ENCODE results near the gene SH3RF2. TPM values are rescaled to one million over a fixed set of nuclear protein-coding genes. Genes with fewer than 3 reads are reported as not detected.
"Not testable (repeated sequence)": the region's sequence is repeated elsewhere in the genome, so short reads cannot be mapped to it uniquely, and the experiment has no call there.

SH3RF2 gene
- polyA plus RNA-seq, 1 donor from 2014 or later = not detected

GRCh38 chr5:146088098-146088497 lies 151.7 kb downstream of the SH3RF2 start:
- Mint-ChIP-seq H3K27ac (no peak overlapping the region), H3K4me1 (no peaks in the 10 kb centered on the region), H3K9me3 (no peaks in the 10 kb centered on the region), H3K36me3 (no peaks in the 10 kb centered on the region), H3K4me3 (no peak overlapping the region), H3K27me3 (no peaks in the 10 kb centered on the region)

GRCh38 chr5:146089287-146089686 lies 152.9 kb downstream of the SH3RF2 start:
- no peaks in the 10 kb centered on the region for H3K9me3 Mint-ChIP-seq
- no peak overlapping the region for H3K4me3 Mint-ChIP-seq
- no peaks in the 10 kb centered on the region for H3K36me3 Mint-ChIP-seq
- H3K27ac Mint-ChIP-seq = no peak overlapping the region
- no peaks in the 10 kb centered on the region for H3K27me3 Mint-ChIP-seq
- H3K4me1 Mint-ChIP-seq = no peaks in the 10 kb centered on the region

- no peak overlapping the region for H3K4me3 Mint-ChIP-seq
- H3K27me3 Mint-ChIP-seq = no peaks in the 10 kb centered on the region
- no peak overlapping the region for H3K27ac Mint-ChIP-seq
- no peaks in the 10 kb centered on the region for H3K4me1 Mint-ChIP-seq
- H3K36me3 Mint-ChIP-seq = no peaks in the 10 kb centered on the region
- H3K9me3 Mint-ChIP-seq = no peaks in the 10 kb centered on the region
Observed at GRCh38 chr5:146091881-146092280, 155.5 kb downstream of the SH3RF2 start.

- Mint-ChIP-seq H3K27ac (no peak overlapping the region), H3K4me3 (no peak overlapping the region), H3K36me3 (peaks cover 4% of the 10 kb centered on the region), H3K9me3 (no peaks in the 10 kb centered on the region), H3K4me1 (no peaks in the 10 kb centered on the region), H3K27me3 (no peaks in the 10 kb centered on the region)
Observed at GRCh38 chr5:146098047-146098446, 161.7 kb downstream of the SH3RF2 start.

- no peak overlapping the region for H3K4me3 Mint-ChIP-seq
- peaks cover 8% of the 10 kb centered on the region for H3K36me3 Mint-ChIP-seq
- no peaks in the 10 kb centered on the region for H3K9me3 Mint-ChIP-seq
- H3K27me3 Mint-ChIP-seq = no peaks in the 10 kb centered on the region
- H3K27ac Mint-ChIP-seq = no peak overlapping the region
- H3K4me1 Mint-ChIP-seq = no peaks in the 10 kb centered on the region
Observed at GRCh38 chr5:146101646-146102045, 165.3 kb downstream of the SH3RF2 start.

GRCh38 chr5:146103594-146103993 lies 167.2 kb downstream of the SH3RF2 start:
- Mint-ChIP-seq H3K4me1 (peaks cover 0 to 1% (median 1%) of the 10 kb centered on the region in 3 donors), H3K27me3 (no peaks in the 10 kb centered on the region), H3K36me3 (peaks cover 5% of the 10 kb centered on the region), H3K4me3 (no peak overlapping the region), H3K9me3 (no peaks in the 10 kb centered on the region), H3K27ac (no peak overlapping the region)

GRCh38 chr5:146105477-146105876 lies 169.1 kb downstream of the SH3RF2 start, which contains the start of gene PLAC8L1:
PLAC8L1 (minus strand) TSS chr5:146105577; CDS start chr5:146104311, 1,266 bp downstream.
- Mint-ChIP-seq H3K36me3 (peaks cover 4% of the 10 kb centered on the region), H3K9me3 (no peaks in the 10 kb centered on the region), H3K27ac (no peak within 1 kb of the TSS), H3K4me3 (no peak within 1 kb of the TSS), H3K4me1 (peaks cover 0 to 1% (median 1%) of the 10 kb centered on the region in 3 donors), H3K27me3 (no peaks in the 10 kb centered on the region)

- Mint-ChIP-seq H3K27ac (no peak overlapping the region), H3K27me3 (no peaks in the 10 kb centered on the region), H3K4me3 (no peak overlapping the region), H3K4me1 (peaks cover 0 to 1% (median 1%) of the 10 kb centered on the region in 3 donors), H3K36me3 (peaks cover 4% of the 10 kb centered on the region), H3K9me3 (no peaks in the 10 kb centered on the region)
Observed at GRCh38 chr5:146107901-146108300, 171.5 kb downstream of the SH3RF2 start.

- H3K27ac Mint-ChIP-seq = peak overlapping the region in 2 of 3 donors; percentile 26 to 35
- not testable (repeated sequence) for H3K4me1 Mint-ChIP-seq, H3K27me3 Mint-ChIP-seq, H3K36me3 Mint-ChIP-seq, H3K4me3 Mint-ChIP-seq, H3K9me3 Mint-ChIP-seq
Observed at GRCh38 chr5:146108870-146109269, 172.5 kb downstream of the SH3RF2 start.

GRCh38 chr5:146109379-146109778 lies 173.0 kb downstream of the SH3RF2 start:
- peaks cover 2% of the 10 kb centered on the region for H3K36me3 Mint-ChIP-seq
- H3K27ac Mint-ChIP-seq = no peak overlapping the region
- H3K4me3 Mint-ChIP-seq = no peak overlapping the region
- H3K9me3 Mint-ChIP-seq = no peaks in the 10 kb centered on the region
- peaks cover 0 to 1% (median 1%) of the 10 kb centered on the region in 3 donors for H3K4me1 Mint-ChIP-seq
- no peaks in the 10 kb centered on the region for H3K27me3 Mint-ChIP-seq

GRCh38 chr5:146111409-146111808 lies 175.0 kb downstream of the SH3RF2 start:
- Mint-ChIP-seq H3K36me3 (no peaks in the 10 kb centered on the region), H3K27ac (no peak overlapping the region), H3K4me1 (peaks cover 0 to 1% (median 1%) of the 10 kb centered on the region in 3 donors), H3K4me3 (no peak overlapping the region), H3K27me3 (no peaks in the 10 kb centered on the region), H3K9me3 (no peaks in the 10 kb centered on the region)

GRCh38 chr5:146112476-146112875 lies 176.1 kb downstream of the SH3RF2 start:
- no peak overlapping the region for H3K27ac Mint-ChIP-seq
- no peaks in the 10 kb centered on the region for H3K27me3 Mint-ChIP-seq
- no peaks in the 10 kb centered on the region for H3K36me3 Mint-ChIP-seq
- peaks cover 0 to 3% (median 0%) of the 10 kb centered on the region in 3 donors for H3K4me1 Mint-ChIP-seq
- no peak overlapping the region for H3K4me3 Mint-ChIP-seq
- no peaks in the 10 kb centered on the region for H3K9me3 Mint-ChIP-seq

Other genes with a start within 250 kb of the SH3RF2 start
- gene PRELID2, start 101.2 kb upstream of the SH3RF2 start, polyA plus RNA-seq = 3.3 TPM
- gene GRXCR2, start 63.6 kb upstream of the SH3RF2 start, polyA plus RNA-seq = not detected
- not detected for gene PLAC8L1, start 169.0 kb downstream of the SH3RF2 start, polyA plus RNA-seq
- gene LARS1, start 246.1 kb downstream of the SH3RF2 start, polyA plus RNA-seq = 96.1 TPM